ENCODE data around the gene PCBP1.
"Not testable (repeated sequence)": the region's sequence is repeated elsewhere in the genome, so short reads cannot be mapped to it uniquely, and the experiment has no call there.

Gene PCBP1

GRCh38 chr2:70045405-70045804 lies 41.9 kb upstream of the PCBP1 start:
- no peak for DNase-seq (ENCODE audit: extremely low read depth, low read depth)
- no peak for TF ChIP-seq CTCF (IDR thresholded peaks at IDR 0.05; ENCODE audit: low read depth, low read length)

DNA sequence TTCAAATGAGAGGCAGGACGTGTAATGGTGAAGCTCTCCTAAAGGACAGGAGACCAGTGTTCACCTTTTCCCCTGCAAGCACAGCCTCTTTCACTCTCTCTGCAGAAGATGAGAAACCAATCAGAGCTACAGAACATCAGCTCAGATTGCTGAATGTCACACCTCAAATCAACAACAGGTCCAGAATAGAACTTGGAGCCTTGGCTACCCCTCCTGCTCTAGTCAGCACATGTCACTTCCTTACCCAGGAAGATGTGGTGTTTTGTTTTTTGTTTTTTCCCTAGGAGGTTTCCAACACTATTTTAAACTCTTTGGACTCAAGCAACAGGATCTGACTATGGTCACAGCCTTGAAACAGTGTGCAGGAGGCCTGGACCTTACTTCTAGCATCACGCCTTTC lies 41.3 kb upstream of the PCBP1 start:
- no peak for DNase-seq (ENCODE audit: extremely low read depth, low read depth)
- no peak for TF ChIP-seq CTCF (IDR thresholded peaks at IDR 0.05; ENCODE audit: low read depth, low read length)

- TF ChIP-seq CTCF (IDR thresholded peaks at IDR 0.05; ENCODE audit: low read depth, low read length) = no peak
- no peak for DNase-seq (ENCODE audit: extremely low read depth, low read depth)
Observed at GRCh38 chr2:70046534-70046933, 40.7 kb upstream of the PCBP1 start.

GRCh38 chr2:70047451-70047850 lies 39.8 kb upstream of the PCBP1 start:
- TF ChIP-seq CTCF (IDR thresholded peaks at IDR 0.05; ENCODE audit: low read depth, low read length) = no peak
- DNase-seq (ENCODE audit: extremely low read depth, low read depth) = no peak

- DNase-seq (ENCODE audit: extremely low read depth, low read depth) = no peak
- no peak for TF ChIP-seq CTCF (IDR thresholded peaks at IDR 0.05; ENCODE audit: low read depth, low read length)
Observed at GRCh38 chr2:70049255-70049654, 38.0 kb upstream of the PCBP1 start.

DNA sequence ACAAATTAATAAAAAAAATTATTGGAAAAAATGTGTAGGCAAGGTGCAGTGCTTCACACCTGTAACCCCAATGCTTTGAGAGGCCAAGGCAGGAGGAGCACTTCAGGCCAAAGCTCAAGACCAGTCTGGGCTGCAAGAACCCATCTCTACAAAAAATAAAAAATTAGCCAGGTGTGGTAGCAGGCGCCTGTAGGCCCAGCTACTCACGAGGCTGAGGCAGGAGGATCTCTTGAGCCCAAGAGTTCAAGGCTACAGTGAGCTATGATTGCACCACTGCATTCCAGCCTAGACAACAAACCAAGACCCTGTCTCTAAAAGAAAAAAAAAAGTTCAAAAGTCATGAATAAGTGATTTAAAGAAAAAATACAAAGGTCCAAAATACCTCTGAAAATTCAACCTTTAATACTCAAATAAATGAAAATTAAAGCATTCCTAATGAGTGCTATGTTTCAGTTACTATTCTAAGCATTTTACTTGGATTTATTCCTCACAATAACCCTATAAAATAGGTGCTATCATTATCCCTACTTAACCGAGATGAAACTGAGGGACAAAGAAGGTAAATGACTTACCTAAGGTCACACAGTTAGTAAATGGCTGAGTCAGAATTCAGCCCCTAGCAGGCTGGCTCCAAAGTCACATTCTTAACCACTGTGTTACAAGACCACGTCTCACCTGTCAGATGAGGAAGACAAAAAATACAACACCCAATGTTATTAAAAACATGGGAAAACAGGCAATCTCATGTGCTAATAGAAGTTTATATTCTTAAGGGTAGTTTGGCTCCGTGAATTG lies 36.4 kb upstream of the PCBP1 start:
- TF ChIP-seq CTCF (IDR thresholded peaks at IDR 0.05; ENCODE audit: low read depth, low read length) = no peak

GRCh38 chr2:70055259-70055658 lies 32.0 kb upstream of the PCBP1 start:
- not testable (repeated sequence) for DNase-seq (ENCODE audit: extremely low read depth, low read depth)

More for the DNA sequence above, 36.4 kb upstream of the PCBP1 start:
- DNase-seq (ENCODE audit: extremely low read depth, low read depth) = no peak

- TF ChIP-seq CTCF (IDR thresholded peaks at IDR 0.05; ENCODE audit: low read depth, low read length) = no peak
- no peak for DNase-seq (ENCODE audit: extremely low read depth, low read depth)
Observed at GRCh38 chr2:70061317-70061716, 26.0 kb upstream of the PCBP1 start.

All from AG09319 (cell line).